ENCODE data around the gene RDH12. TPM values are rescaled to one million over a fixed set of nuclear protein-coding genes. Genes with fewer than 3 reads are reported as not detected.

Gene RDH12
- total RNA-seq, 1 experiment from 2014 or later, result not detected

DNA sequence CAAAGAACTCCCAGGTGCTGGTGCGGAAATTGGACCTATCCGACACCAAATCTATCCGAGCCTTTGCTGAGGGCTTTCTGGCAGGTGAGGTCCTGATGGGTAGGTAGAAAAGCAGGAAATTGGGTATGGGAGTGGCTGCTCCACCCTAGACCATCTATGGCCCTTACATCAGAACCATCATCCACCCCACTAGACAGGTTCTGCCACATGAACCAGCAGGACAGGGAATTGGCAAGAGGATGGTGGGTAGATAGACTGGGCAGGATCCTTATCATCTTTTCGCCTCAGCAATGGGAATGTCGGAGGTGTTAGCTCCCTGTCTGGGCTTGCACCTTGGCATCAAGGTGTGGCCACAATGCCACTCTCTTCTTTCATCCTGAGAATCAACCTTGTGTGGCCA lies 23.5 kb downstream of the RDH12 start:
- POLR2A ChIA-PET, result no interaction called here
- no peaks in the 10 kb centered on the region; the same call in 1 of the 2 replicates for H3K27me3 ChIP-seq (replicated peaks; ENCODE audit: control insufficient read depth, insufficient read depth, low read length)
- Mint-ChIP-seq H3K4me3 (ENCODE audit: unreplicated experiment) (no peak overlapping the region), H3K36me3 (ENCODE audit: insufficient read depth, unreplicated experiment) (no peaks in the 10 kb centered on the region), H3K27me3 (ENCODE audit: insufficient read depth, unreplicated experiment) (no peaks in the 10 kb centered on the region), H3K9me3 (ENCODE audit: unreplicated experiment) (no peaks in the 10 kb centered on the region), H3K27ac (ENCODE audit: unreplicated experiment) (no peak overlapping the region), H3K4me1 (ENCODE audit: low read depth, unreplicated experiment) (no peaks in the 10 kb centered on the region)
- intact Hi-C loops (cut with micrococcal nuclease; ENCODE audit: unreplicated experiment), result no loop called here
- H3K4me3 ChIP-seq (ENCODE audit: low read depth, low read length), result no peak overlapping the region
- no peaks in the 10 kb centered on the region; the same call in 1 of the 2 replicates for H3K36me3 ChIP-seq (ENCODE audit: control insufficient read depth, insufficient read depth, low read length)
- no peak for DNase-seq
- H3K4me1 ChIP-seq, result no peaks in the 10 kb centered on the region
- CTCF ChIA-PET, result no interaction called here
- no peaks in the 10 kb centered on the region for H3K9me3 ChIP-seq
- no TSS peak for BruUV-seq (replicated peaks)
- no peak for TF ChIP-seq CTCF (IDR thresholded peaks at IDR 0.05; ENCODE audit: insufficient read depth in 1 of 2, low read depth in 1 of 2, low read length in 1 of 2, severe bottlenecking in 1 of 2, unreplicated experiment in 1 of 2)

DNA sequence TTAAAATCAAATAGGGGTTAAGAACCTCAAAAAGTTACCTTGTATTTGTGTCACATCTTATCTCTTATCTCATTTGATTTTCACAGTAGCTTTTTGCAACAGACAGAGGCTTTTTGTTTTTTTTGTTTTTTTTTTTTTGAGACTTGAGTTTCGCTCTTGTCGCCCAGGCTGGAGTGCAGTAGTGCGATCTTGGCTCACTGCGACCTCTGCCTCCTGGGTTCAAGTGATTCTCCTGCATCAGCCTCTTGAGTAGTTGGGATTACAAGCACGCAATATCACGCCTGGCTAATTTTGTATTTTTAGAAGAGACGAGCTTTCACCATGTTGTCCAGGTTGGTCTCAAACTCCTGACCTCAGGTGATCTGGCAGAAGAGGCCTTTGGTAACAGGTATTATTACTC lies 25.7 kb downstream of the RDH12 start:
- Histone ChIP-seq H3K27me3 (replicated peaks; ENCODE audit: control insufficient read depth, insufficient read depth, low read length) (no peaks in the 10 kb centered on the region; the same call in 1 of the 2 replicates), H3K4me3 (ENCODE audit: low read depth, low read length) (no peak overlapping the region), H3K9me3 (no peaks in the 10 kb centered on the region), H3K4me1 (no peaks in the 10 kb centered on the region), H3K36me3 (ENCODE audit: control insufficient read depth, insufficient read depth, low read length) (no peaks in the 10 kb centered on the region; the same call in 1 of the 2 replicates)
- Mint-ChIP-seq H3K4me1 (ENCODE audit: low read depth, unreplicated experiment) (no peaks in the 10 kb centered on the region), H3K27me3 (ENCODE audit: insufficient read depth, unreplicated experiment) (no peaks in the 10 kb centered on the region), H3K27ac (ENCODE audit: unreplicated experiment) (no peak overlapping the region), H3K9me3 (ENCODE audit: unreplicated experiment) (no peaks in the 10 kb centered on the region), H3K4me3 (ENCODE audit: unreplicated experiment) (no peak overlapping the region), H3K36me3 (ENCODE audit: insufficient read depth, unreplicated experiment) (no peaks in the 10 kb centered on the region)
- ChIA-PET POLR2A (no interaction called here), CTCF (no interaction called here)
- no TSS peak for BruUV-seq (replicated peaks)
- DNase-seq, result no peak
- TF ChIP-seq CTCF (IDR thresholded peaks at IDR 0.05; ENCODE audit: insufficient read depth in 1 of 2, low read depth in 1 of 2, low read length in 1 of 2, severe bottlenecking in 1 of 2, unreplicated experiment in 1 of 2), result no peak
- intact Hi-C loops (cut with micrococcal nuclease; ENCODE audit: unreplicated experiment), result no loop called here

DNA sequence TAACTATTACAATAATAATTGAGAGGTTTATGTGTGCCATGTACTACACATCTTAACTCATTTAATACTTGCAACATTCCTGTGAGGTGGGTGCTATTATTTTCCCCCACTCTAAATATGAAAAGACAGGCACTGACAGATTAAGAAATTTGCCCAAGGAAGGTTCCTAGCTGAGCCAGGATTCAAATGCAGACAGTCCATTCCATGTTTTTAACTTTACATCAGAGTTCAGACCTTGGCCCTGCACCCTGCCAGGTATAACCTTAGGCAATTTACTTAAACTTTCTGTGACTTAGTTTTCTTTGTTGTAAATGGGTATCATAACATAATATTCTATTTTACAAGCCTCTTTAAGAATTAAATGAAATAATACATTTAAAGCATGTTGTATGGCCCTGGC lies 26.6 kb downstream of the RDH12 start:
- Histone ChIP-seq H3K9me3 (no peaks in the 10 kb centered on the region), H3K4me1 (no peaks in the 10 kb centered on the region), H3K36me3 (ENCODE audit: control insufficient read depth, insufficient read depth, low read length) (no peaks in the 10 kb centered on the region; the same call in 1 of the 2 replicates), H3K4me3 (ENCODE audit: low read depth, low read length) (no peak overlapping the region), H3K27me3 (replicated peaks; ENCODE audit: control insufficient read depth, insufficient read depth, low read length) (no peaks in the 10 kb centered on the region; the same call in 1 of the 2 replicates)
- Mint-ChIP-seq H3K36me3 (ENCODE audit: insufficient read depth, unreplicated experiment) (no peaks in the 10 kb centered on the region), H3K27ac (ENCODE audit: unreplicated experiment) (no peak overlapping the region), H3K9me3 (ENCODE audit: unreplicated experiment) (no peaks in the 10 kb centered on the region), H3K27me3 (ENCODE audit: insufficient read depth, unreplicated experiment) (no peaks in the 10 kb centered on the region), H3K4me3 (ENCODE audit: unreplicated experiment) (no peak overlapping the region), H3K4me1 (ENCODE audit: low read depth, unreplicated experiment) (no peaks in the 10 kb centered on the region)
- no TSS peak for BruUV-seq (replicated peaks)
- DNase-seq, result no peak
- no peak for TF ChIP-seq CTCF (IDR thresholded peaks at IDR 0.05; ENCODE audit: insufficient read depth in 1 of 2, low read depth in 1 of 2, low read length in 1 of 2, severe bottlenecking in 1 of 2, unreplicated experiment in 1 of 2)
- CTCF ChIA-PET, result no interaction called here
- POLR2A ChIA-PET, result no interaction called here
- intact Hi-C loops (cut with micrococcal nuclease; ENCODE audit: unreplicated experiment), result no loop called here
